H9 (cell line): ENCODE measurements around the gene MON2. TPM values are rescaled to one million over a fixed set of nuclear protein-coding genes. Genes with fewer than 3 reads are reported as not detected.

ENCODE experiments used
- DNase-seq: peaks from one replicate; pipeline ENCODE4 v3.0.0-alpha.2; 2017
- H2AFZ ChIP-seq: one replicate; pipeline ENCODE4 v1.6.1; 2013; ENCODE audit warnings: mild to moderate bottlenecking, low read length, control low read depth, moderate library complexity
- H2AK5ac ChIP-seq: 2 replicates; pipeline ENCODE4 v1.6.1; 2013; ENCODE audit warnings: low read length, control low read depth, mixed read lengths; ENCODE audit not compliant: insufficient read length
- H2BK120ac ChIP-seq: one replicate; pipeline ENCODE4 v1.6.1; 2013; ENCODE audit warnings: low read depth, mild to moderate bottlenecking, low read length, control low read depth, inconsistent platforms; ENCODE audit not compliant: poor library complexity, severe bottlenecking
- H2BK12ac ChIP-seq: 2 replicates; pipeline ENCODE4 v1.6.1; 2013; ENCODE audit warnings: low read length, control low read depth, mixed read lengths, low read depth; ENCODE audit not compliant: insufficient read length
- H2BK15ac ChIP-seq: 2 replicates; pipeline ENCODE4 v1.6.1; 2013; ENCODE audit warnings: low read depth, low read length, control low read depth
- H2BK20ac ChIP-seq: one replicate; pipeline ENCODE4 v1.6.1; 2013; ENCODE audit warnings: low read depth, mild to moderate bottlenecking, low read length, control low read depth, inconsistent platforms; ENCODE audit not compliant: poor library complexity, severe bottlenecking
- H2BK5ac ChIP-seq: 2 replicates; pipeline ENCODE4 v1.6.1; 2013; ENCODE audit warnings: low read length, control low read depth, mixed read lengths; ENCODE audit not compliant: insufficient read length
- H3K14ac ChIP-seq: 2 replicates; pipeline ENCODE4 v1.6.1; 2013; ENCODE audit warnings: low read length, control low read depth; ENCODE audit not compliant: insufficient read depth
- H3K18ac ChIP-seq: 2 replicates; pipeline ENCODE4 v1.6.1; 2013; ENCODE audit warnings: low read depth, mild to moderate bottlenecking, mixed read lengths, low read length, control low read depth; ENCODE audit not compliant: insufficient read length
- H3K23ac ChIP-seq: 2 replicates; pipeline ENCODE4 v1.6.1; 2013; ENCODE audit warnings: low read length, control low read depth, mixed read lengths, low read depth; ENCODE audit not compliant: insufficient read length
- H3K23me2 ChIP-seq: 2 replicates; pipeline ENCODE4 v1.6.1; 2013; ENCODE audit warnings: low read depth, mild to moderate bottlenecking, mixed read lengths, low read length, control low read depth; ENCODE audit not compliant: insufficient read length, poor library complexity, severe bottlenecking
- H3K27ac ChIP-seq: 2 replicates; pipeline ENCODE4 v1.5.1; 2013; ENCODE audit warnings: low read length, control low read depth, mixed read lengths, low read depth; ENCODE audit not compliant: insufficient read length
- H3K27me3 ChIP-seq: 2 replicates; pipeline ENCODE4 v1.6.1; 2013; ENCODE audit warnings: low read length, control low read depth, inconsistent platforms; ENCODE audit not compliant: insufficient read depth
- H3K4ac ChIP-seq: 2 replicates; pipeline ENCODE4 v1.6.1; 2013; ENCODE audit warnings: low read depth, mild to moderate bottlenecking, control low read depth, inconsistent platforms, low read length, moderate library complexity
- H3K4me1 ChIP-seq: 2 replicates; pipeline ENCODE4 v1.6.1; 2013; ENCODE audit warnings: low read length, control low read depth, inconsistent platforms; ENCODE audit not compliant: insufficient read depth
- H3K4me2 ChIP-seq: 2 replicates; pipeline ENCODE4 v1.6.1; 2013; ENCODE audit warnings: low read length, control low read depth, mixed read lengths; ENCODE audit not compliant: insufficient read length, insufficient read depth
- H3K56ac ChIP-seq: 2 replicates; pipeline ENCODE4 v1.6.1; 2013; ENCODE audit warnings: low read depth, mild to moderate bottlenecking, mixed read lengths, low read length, control low read depth; ENCODE audit not compliant: insufficient read length
- H3K79me1 ChIP-seq: 2 replicates; pipeline ENCODE4 v1.6.1; 2013; ENCODE audit warnings: low read depth, mild to moderate bottlenecking, moderate library complexity, low read length, control low read depth, inconsistent platforms; ENCODE audit not compliant: insufficient read depth, poor library complexity, severe bottlenecking
- H3K79me2 ChIP-seq: 2 replicates; pipeline ENCODE4 v1.6.1; 2013; ENCODE audit warnings: low read length, control low read depth, inconsistent platforms; ENCODE audit not compliant: insufficient read depth
- H3K9ac ChIP-seq: 2 replicates; pipeline ENCODE4 v1.6.1; 2013; ENCODE audit warnings: low read length, control low read depth, mixed read lengths; ENCODE audit not compliant: insufficient read length; ENCODE audit errors: extremely low read depth
- H3K9me3 ChIP-seq: one replicate; pipeline ENCODE4 v1.6.1; 2013; ENCODE audit warnings: low read depth, low read length, inconsistent platforms; ENCODE audit not compliant: control insufficient read depth
- H3T11ph ChIP-seq: one replicate; pipeline ENCODE4 v1.6.1; 2013; ENCODE audit warnings: mild to moderate bottlenecking, low read length, control low read depth, inconsistent platforms
- H4K20me1 ChIP-seq: one replicate; pipeline ENCODE4 v1.6.1; 2013; ENCODE audit not compliant: control insufficient read depth, insufficient read length, insufficient read depth
- H4K5ac ChIP-seq: 2 replicates; pipeline ENCODE4 v1.6.1; 2013; ENCODE audit warnings: low read depth, mild to moderate bottlenecking, mixed read lengths, low read length, control low read depth; ENCODE audit not compliant: insufficient read length
- H4K8ac ChIP-seq: replicated peaks from 2 replicates; pipeline ENCODE4 v1.6.1; 2013; ENCODE audit warnings: low read length, control low read depth, mixed read lengths, low read depth; ENCODE audit not compliant: insufficient read length
- H4K91ac ChIP-seq: 2 replicates; pipeline ENCODE4 v1.6.1; 2013; ENCODE audit warnings: low read depth, mild to moderate bottlenecking, moderate library complexity, mixed read lengths, low read length, control low read depth; ENCODE audit not compliant: insufficient read length
- H3K27ac Mint-ChIP-seq, 3 experiments: 2 replicates in 2 of 3; 3 replicates in 1 of 3; pipeline ENCODE4 v1.8.0; 2020 to 2021; ENCODE audit warnings: mixed read lengths in 3 of 3, mild to moderate bottlenecking in 1 of 3, moderate library complexity in 1 of 3
- H3K27me3 Mint-ChIP-seq: 2 replicates; pipeline ENCODE4 v1.8.0; 2021; ENCODE audit warnings: low read depth, mild to moderate bottlenecking, moderate library complexity, mixed read lengths
- H3K36me3 Mint-ChIP-seq, 3 experiments: 2 replicates in 2 of 3; 3 replicates in 1 of 3; pipeline ENCODE4 v1.8.0; 2020 to 2021; ENCODE audit warnings: low read depth in 3 of 3, mixed read lengths in 3 of 3; ENCODE audit not compliant: insufficient read depth in 1 of 3
- H3K4me1 Mint-ChIP-seq, 2 experiments: 2 replicates each; pipeline ENCODE4 v1.8.0; 2020; ENCODE audit warnings: mixed read lengths in 2 of 2
- H3K4me3 Mint-ChIP-seq, 2 experiments: 2 replicates in 1 of 2; 3 replicates in 1 of 2; pipeline ENCODE4 v1.8.0; 2020 to 2021; ENCODE audit warnings: mild to moderate bottlenecking in 2 of 2, mixed read lengths in 2 of 2, moderate library complexity in 1 of 2
- H3K9me3 Mint-ChIP-seq, 2 experiments: 2 replicates in 1 of 2; 3 replicates in 1 of 2; pipeline ENCODE4 v1.8.0; 2020; ENCODE audit warnings: mild to moderate bottlenecking in 2 of 2, mixed read lengths in 2 of 2, moderate library complexity in 1 of 2
- CTCF ChIP-seq: fragments of 200-600 bp; sonication (generic); conservative IDR thresholded peaks from 3 replicates; pipeline ENCODE4 v1.8.0; 2021; ENCODE audit warnings: antibody characterized with exemption, mild to moderate bottlenecking
- WGBS: extraction: QIAGEN DNeasy Blood & Tissue Kit; methylation state at CpG from one replicate; pipeline ENCODE4 v1.1.7; 2013; ENCODE audit warnings: missing lambda C conversion rate, low lambda C conversion rate, mixed read lengths; ENCODE audit not compliant: insufficient read length; ENCODE audit errors: extremely low coverage; 5-methylcytosine and 5-hydroxymethylcytosine counted together
- total RNA-seq: library from RNA; stranded (reverse); gene quantifications from 2 replicates; pipeline ENCODE4 v1.2.1, GENCODE V29; 2021

The MON2 gene
- total RNA-seq, 1 experiment from 2014 or later: 21.9 TPM

- no CpG with 5 or more reads among the region's 2 CpGs for whole genome bisulfite sequencing
These were observed 139.4 kb downstream of the MON2 start for GRCh38 chr12:62605981-62606380.

More at GRCh38 chr12:62605981-62606380, 139.4 kb downstream of the MON2 start:
- H2BK15ac ChIP-seq: no peak overlapping the region
- DNase-seq: no peak
- Mint-ChIP-seq H3K9me3 (no peaks in the 10 kb centered on the region), H3K4me1 (peaks cover 33 to 36% of the 10 kb centered on the region in 2 experiments), H3K36me3 (peaks cover 0 to 8% (median 0%) of the 10 kb centered on the region in 3 experiments; a peak in 4 of 7 replicates), H3K27me3 (no peaks in the 10 kb centered on the region), H3K4me3 (peak overlapping the region in 1 of 2 experiments; percentile 90; a peak in 3 of 5 replicates), H3K27ac (no peak overlapping the region)
- no peak overlapping the region for H3K14ac ChIP-seq
- no peaks in the 10 kb centered on the region for H4K20me1 ChIP-seq
- H3K4me1 ChIP-seq: no peaks in the 10 kb centered on the region
- H3K56ac ChIP-seq: no peak overlapping the region
- no peak overlapping the region for H3K4ac ChIP-seq
- no peaks in the 10 kb centered on the region for H3K9me3 ChIP-seq
- H4K8ac ChIP-seq: no peak overlapping the region
- H3K23ac ChIP-seq: no peak overlapping the region
- H3K27me3 ChIP-seq: no peaks in the 10 kb centered on the region
- no peaks in the 10 kb centered on the region for H3K79me1 ChIP-seq
- H3K9ac ChIP-seq: no peak overlapping the region
- no peak overlapping the region for H3K27ac ChIP-seq
- no peak overlapping the region for H2BK120ac ChIP-seq
- no peak overlapping the region for H3T11ph ChIP-seq
- no peak overlapping the region for H3K18ac ChIP-seq
- peaks cover 15% of the 10 kb centered on the region for H3K23me2 ChIP-seq
- no peak overlapping the region for H4K5ac ChIP-seq
- no peak overlapping the region for H2BK5ac ChIP-seq
- no peak overlapping the region for H3K4me2 ChIP-seq
- no peak overlapping the region for H2BK20ac ChIP-seq
- no peak for TF ChIP-seq CTCF
- no peak overlapping the region for H2AFZ ChIP-seq
- no peak overlapping the region for H2BK12ac ChIP-seq
- peaks cover 17% of the 10 kb centered on the region; the same call in 1 of the 2 replicates for H3K79me2 ChIP-seq
- no peak overlapping the region for H2AK5ac ChIP-seq
- no peak overlapping the region for H4K91ac ChIP-seq
